Neural cell (in vitro differentiated cells): ENCODE measurements around the gene GRID1.

Source experiments
- EP300 ChIP-seq: fragments of 450-650 bp; conservative IDR thresholded peaks from 2 replicates; pipeline ENCODE4 v1.6.1; 2014; ENCODE audit warnings: antibody characterized with exemption, mild to moderate bottlenecking, moderate library complexity; ENCODE audit not compliant: poor library complexity, severe bottlenecking
- EZH2 ChIP-seq: fragments of 200-600, 300-800 bp; shearing (Covaris generic), sonication (generic); IDR thresholded peaks from 2 replicates; pipeline ENCODE4 v1.6.1; 2014; ENCODE audit warnings: antibody characterized with exemption, low read length, borderline replicate concordance, mild to moderate bottlenecking; ENCODE audit not compliant: insufficient read depth, poor library complexity, severe bottlenecking
- MXI1 ChIP-seq: fragments of 450-650 bp; conservative IDR thresholded peaks from 2 replicates; pipeline ENCODE4 v1.6.1; 2014; ENCODE audit warnings: antibody characterized with exemption, mild to moderate bottlenecking; ENCODE audit not compliant: poor library complexity, severe bottlenecking
- POLR2AphosphoS5 ChIP-seq: IDR thresholded peaks from 2 replicates; pipeline ENCODE4 v1.6.1; 2012
- RAD21 ChIP-seq: fragments of 450-650 bp; conservative IDR thresholded peaks from 2 replicates; pipeline ENCODE4 v1.6.1; 2014; ENCODE audit warnings: antibody characterized with exemption, mild to moderate bottlenecking, moderate library complexity
- TAF1 ChIP-seq: IDR thresholded peaks from 2 replicates; pipeline ENCODE4 v1.6.1; 2012; ENCODE audit warnings: low read depth
- TF ChIP-seq, protein P1 (sequence below): fragments of 450-650 bp; IDR thresholded peaks from 2 replicates; pipeline ENCODE4 v1.5.1; 2014; ENCODE audit warnings: antibody characterized with exemption, mild to moderate bottlenecking, moderate library complexity; ENCODE audit not compliant: poor library complexity, severe bottlenecking
- TF ChIP-seq, protein P2 (sequence below): IDR thresholded peaks from 2 replicates; pipeline ENCODE4 v1.6.1; 2012; ENCODE audit warnings: borderline replicate concordance

DNA sequence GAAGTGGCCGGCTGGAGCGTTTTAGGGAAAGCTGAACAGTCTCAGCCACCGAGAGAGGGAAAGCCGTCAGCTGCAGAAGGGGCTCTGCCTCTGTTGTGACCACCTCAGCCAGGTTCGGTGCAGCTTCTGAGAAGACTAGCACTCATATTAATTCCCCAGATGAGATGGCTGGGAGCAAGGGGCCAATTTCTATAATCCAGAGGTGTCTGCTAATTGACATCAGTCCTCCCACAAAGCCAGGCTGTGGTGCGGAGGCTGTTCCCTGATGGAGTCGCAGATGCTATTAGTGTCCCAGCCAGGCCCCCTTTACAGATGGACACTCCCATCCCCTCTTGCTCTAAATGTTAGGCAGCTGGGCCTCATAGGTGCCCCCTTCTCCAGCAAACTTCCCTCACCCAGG lies 133.5 kb downstream of the GRID1 start:
- TF ChIP-seq, protein P1, sequence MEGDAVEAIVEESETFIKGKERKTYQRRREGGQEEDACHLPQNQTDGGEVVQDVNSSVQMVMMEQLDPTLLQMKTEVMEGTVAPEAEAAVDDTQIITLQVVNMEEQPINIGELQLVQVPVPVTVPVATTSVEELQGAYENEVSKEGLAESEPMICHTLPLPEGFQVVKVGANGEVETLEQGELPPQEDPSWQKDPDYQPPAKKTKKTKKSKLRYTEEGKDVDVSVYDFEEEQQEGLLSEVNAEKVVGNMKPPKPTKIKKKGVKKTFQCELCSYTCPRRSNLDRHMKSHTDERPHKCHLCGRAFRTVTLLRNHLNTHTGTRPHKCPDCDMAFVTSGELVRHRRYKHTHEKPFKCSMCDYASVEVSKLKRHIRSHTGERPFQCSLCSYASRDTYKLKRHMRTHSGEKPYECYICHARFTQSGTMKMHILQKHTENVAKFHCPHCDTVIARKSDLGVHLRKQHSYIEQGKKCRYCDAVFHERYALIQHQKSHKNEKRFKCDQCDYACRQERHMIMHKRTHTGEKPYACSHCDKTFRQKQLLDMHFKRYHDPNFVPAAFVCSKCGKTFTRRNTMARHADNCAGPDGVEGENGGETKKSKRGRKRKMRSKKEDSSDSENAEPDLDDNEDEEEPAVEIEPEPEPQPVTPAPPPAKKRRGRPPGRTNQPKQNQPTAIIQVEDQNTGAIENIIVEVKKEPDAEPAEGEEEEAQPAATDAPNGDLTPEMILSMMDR = no peak
- TF ChIP-seq POLR2AphosphoS5 (no peak), EZH2 (no peak), TAF1 (no peak), RAD21 (no peak), EP300 (no peak), MXI1 (no peak)
- TF ChIP-seq, protein P2, sequence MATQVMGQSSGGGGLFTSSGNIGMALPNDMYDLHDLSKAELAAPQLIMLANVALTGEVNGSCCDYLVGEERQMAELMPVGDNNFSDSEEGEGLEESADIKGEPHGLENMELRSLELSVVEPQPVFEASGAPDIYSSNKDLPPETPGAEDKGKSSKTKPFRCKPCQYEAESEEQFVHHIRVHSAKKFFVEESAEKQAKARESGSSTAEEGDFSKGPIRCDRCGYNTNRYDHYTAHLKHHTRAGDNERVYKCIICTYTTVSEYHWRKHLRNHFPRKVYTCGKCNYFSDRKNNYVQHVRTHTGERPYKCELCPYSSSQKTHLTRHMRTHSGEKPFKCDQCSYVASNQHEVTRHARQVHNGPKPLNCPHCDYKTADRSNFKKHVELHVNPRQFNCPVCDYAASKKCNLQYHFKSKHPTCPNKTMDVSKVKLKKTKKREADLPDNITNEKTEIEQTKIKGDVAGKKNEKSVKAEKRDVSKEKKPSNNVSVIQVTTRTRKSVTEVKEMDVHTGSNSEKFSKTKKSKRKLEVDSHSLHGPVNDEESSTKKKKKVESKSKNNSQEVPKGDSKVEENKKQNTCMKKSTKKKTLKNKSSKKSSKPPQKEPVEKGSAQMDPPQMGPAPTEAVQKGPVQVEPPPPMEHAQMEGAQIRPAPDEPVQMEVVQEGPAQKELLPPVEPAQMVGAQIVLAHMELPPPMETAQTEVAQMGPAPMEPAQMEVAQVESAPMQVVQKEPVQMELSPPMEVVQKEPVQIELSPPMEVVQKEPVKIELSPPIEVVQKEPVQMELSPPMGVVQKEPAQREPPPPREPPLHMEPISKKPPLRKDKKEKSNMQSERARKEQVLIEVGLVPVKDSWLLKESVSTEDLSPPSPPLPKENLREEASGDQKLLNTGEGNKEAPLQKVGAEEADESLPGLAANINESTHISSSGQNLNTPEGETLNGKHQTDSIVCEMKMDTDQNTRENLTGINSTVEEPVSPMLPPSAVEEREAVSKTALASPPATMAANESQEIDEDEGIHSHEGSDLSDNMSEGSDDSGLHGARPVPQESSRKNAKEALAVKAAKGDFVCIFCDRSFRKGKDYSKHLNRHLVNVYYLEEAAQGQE = no peak
